SHP77 (cell line): Measurements from ENCODE around the gene NBPF3.
"Not testable (repeated sequence)": the region's sequence is repeated elsewhere in the genome, so short reads cannot be mapped to it uniquely, and the experiment has no call there.

ENCODE experiments used
- DNase-seq, 2 experiments: peaks; one replicate each; lab custom pipeline; 2025; lab: John Stamatoyannopoulos, UW

Gene NBPF3

DNA sequence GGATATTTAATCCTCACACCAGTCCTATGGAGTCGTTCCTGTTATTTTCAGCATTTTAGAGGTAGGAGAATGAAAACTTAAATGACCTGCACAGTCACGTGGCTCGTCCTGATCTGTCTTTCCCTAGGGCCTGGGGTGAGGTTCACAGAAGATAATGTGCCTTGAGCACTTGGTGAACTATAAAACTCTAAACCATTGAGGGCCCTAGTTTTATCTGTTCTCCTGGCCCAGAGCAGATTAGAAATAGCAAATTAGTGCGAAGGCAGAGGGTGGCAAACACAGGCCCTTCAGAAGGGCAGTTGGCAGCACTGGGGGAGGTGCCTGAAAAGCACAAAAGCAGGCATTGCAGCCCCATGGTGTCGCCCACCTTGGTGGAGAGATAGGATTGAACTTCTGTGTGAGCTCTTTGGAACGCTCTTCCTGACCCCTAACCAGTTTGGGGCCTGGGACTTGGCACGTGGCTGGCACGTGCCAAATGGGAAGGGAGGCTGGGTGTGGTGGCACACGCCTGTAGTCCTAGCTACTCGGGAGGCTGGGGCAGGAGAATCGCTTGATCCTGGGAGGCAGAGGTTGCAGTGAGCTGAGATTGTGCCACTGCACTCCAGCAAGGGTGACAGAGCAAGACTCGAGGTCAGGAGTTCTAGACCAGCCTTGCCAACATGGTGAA lies 1.2 kb upstream of the NBPF3 start:
- not testable (repeated sequence) for DNase-seq

GRCh38 chr1:21439345-21439720 lies 604 bp upstream of the NBPF3 start:
- DNase-seq: no peak

DNA sequence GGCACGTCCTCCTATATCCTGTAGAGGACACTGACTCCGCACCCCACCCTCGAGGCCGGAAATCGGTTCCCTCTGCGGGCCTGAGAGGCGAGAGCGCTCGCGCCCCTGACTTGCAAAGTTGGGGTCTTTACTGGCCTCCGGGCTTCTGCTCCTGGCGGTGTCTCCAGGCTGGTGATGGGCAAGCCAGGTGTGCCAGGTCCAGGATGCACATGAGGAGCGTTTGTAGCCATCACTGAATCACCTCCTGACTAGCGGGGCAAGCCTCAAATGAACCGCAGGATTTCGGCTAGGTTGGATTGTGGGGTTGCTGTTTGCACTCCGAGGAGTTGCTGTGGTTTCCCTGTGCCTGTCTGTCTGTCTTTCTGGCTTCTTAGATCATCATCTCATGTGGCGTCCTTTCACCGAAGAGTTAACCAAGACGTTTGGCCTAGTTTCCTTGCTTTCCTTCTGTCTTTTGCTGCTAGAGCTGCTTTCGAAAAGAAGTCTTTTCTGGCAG lies 741 bp downstream of the NBPF3 start:
- DNase-seq: not testable (repeated sequence)

DNA sequence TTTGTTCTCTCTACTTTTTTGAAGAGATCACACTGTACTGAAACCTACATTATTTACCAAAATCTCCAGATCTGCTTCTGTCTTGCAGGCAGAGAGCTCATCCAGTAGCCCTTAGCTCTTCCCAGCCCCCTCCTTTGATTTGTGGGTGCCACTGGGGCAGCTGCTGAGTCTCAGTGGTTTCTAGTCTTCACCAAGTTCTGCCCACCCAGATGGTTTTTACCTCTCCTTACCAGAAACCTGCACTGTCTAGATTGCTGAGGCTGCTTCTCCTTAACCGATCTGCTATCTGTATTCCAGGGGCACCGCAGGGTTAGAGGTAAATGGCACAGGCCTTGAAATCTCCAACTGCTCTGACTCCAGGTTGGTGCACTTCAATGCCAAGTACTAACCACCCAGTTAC lies 6.7 kb downstream of the NBPF3 start:
- not testable (repeated sequence) for DNase-seq

- DNase-seq: no peak
Measured at GRCh38 chr1:21447311-21447710, 7.4 kb downstream of the NBPF3 start.

- DNase-seq: no peak
Measured at GRCh38 chr1:21449906-21450305, 10.0 kb downstream of the NBPF3 start.

DNA sequence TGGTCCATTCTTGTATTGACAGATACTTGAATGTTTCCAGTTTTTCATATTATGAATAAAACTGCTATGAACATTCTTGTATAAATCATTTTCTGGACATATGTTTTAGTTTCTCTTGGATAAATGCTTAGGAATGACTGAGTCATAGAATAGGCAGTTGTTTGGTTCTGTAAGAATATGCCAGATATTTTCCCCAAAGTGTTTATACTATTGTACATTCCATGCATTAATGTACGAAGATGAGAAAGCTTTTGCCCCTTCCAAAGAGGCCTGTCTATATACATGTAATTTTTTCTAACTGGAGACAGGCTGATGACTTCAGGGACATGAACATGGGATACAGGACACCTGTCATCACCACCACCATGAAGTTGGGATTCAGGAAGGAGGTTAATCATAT lies 11.3 kb downstream of the NBPF3 start:
- DNase-seq: no peak

DNA sequence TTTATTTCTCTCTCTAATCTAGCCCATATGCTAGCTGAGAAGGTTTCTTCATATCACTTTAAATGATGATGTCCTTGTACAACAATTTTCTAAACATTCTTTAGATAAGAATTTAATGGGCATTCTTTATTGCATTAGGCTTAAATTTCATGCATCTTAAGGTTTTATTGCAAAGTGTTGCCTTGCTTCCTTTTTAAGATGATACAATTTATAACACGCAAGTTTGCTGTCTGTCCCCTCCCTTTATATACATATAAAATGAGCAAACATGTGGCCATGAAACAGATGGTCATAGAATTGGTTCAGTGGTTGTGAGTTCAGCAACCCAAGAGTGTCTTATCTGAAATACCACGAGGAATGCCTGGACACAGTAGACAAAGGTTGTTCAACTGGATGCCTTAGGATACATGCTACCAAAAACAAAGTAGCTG lies 12.1 kb downstream of the NBPF3 start:
- no peak for DNase-seq

GRCh38 chr1:21453964-21454614 lies 14.2 kb downstream of the NBPF3 start:
- DNase-seq: not testable (repeated sequence)

GRCh38 chr1:21454904-21455303 lies 15.0 kb downstream of the NBPF3 start:
- not testable (repeated sequence) for DNase-seq

- DNase-seq: no peak
Measured at GRCh38 chr1:21457654-21458053, 17.7 kb downstream of the NBPF3 start.

DNA sequence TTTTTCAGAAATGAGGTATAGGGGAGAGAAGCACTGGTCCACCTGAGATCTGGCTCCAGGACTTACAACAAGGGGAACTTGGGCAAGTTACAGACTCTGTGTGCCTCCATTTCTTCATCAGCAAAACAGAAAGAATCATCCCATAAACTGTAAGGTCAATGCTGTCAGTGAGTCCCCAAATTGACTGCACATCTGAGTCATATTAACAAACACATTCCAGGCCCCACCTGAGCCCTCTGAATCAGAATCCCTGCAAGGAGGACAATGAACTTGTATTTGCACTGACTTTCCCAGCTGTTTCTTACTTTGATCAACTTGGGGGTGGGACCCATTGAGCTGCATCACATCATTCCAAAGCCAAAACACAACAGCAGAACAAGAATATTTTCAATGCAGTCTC lies 25.2 kb downstream of the NBPF3 start:
- not testable (repeated sequence) for DNase-seq

DNA sequence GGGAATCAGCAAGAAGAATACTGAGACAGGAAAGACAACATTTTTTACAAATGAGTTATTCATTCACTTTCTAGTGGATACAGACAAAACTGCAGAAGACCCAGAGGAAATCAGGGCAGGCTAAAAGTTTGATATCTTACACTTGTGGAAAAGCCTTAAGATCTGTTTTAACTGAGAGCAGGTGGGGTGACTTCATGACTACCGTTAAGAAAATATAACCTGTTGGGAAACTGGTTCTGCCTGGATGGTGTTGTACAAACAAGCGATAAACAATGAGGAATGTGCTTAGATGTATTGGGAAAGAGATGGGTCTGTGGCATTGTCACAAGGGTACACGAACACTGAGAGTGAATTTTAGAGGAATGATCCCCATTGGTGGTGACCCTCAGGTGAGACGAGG lies 28.0 kb downstream of the NBPF3 start:
- DNase-seq: not testable (repeated sequence)

DNA sequence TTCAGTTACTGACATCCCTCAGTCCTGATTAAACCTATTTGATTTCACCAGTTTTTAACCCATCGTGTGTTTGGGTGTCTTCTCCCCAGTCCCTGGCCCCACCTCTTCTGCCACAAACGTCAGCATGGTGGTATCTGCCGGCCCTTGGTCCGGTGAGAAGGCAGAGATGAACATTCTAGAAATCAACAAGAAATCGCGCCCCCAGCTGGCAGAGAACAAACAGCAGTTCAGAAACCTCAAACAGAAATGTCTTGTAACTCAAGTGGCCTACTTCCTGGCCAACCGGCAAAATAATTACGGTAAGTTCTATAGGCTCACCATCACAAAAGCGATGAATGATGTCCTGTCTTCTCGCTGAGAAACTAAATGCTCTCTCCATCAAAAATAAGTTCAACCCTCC lies 28.7 kb downstream of the NBPF3 start:
- no peak for DNase-seq

DNA sequence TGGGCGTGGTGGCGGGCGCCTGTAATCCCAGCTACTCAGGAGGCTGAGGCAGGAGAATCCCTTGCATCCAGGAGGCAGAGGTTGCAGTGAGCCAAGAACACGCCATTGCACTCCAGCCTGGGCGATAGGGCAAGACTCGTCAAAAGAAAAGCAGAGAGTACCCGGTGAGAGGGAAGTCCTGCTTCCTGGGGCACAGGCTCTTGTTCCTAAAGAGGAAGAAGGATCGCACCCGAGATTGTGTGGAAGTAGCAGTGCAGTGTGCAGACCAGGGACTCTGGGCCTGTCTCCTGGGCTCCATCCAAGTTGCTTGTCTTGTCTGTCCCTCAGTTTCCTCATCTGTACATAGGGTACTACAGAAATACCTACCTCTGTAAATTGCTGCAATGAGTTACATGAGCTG lies 29.6 kb downstream of the NBPF3 start:
- DNase-seq: no peak

DNA sequence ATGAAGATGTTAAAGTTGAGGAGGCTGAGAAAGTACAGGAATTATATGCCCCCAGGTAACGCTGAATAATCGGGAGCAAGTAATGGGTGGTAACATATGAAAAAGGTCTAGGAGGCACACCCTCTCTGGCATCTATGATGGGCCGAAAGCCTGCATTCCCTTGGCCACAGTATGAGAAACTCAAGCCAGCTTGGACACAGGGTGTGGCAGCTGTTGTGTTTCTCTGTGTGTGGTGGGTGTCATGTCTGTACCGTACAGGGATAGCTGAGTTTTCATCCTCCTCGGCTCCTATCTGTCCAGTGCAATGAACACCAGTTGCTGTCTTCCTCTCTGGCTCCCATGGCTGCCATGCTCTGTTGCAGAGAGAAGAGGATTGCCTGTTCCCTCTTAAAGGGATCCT lies 32.9 kb downstream of the NBPF3 start:
- no peak for DNase-seq

- no peak for DNase-seq
Measured at GRCh38 chr1:21478356-21478755, 38.4 kb downstream of the NBPF3 start.

- DNase-seq: not testable (repeated sequence)
Measured at GRCh38 chr1:21483881-21484280, 43.9 kb downstream of the NBPF3 start.

DNA sequence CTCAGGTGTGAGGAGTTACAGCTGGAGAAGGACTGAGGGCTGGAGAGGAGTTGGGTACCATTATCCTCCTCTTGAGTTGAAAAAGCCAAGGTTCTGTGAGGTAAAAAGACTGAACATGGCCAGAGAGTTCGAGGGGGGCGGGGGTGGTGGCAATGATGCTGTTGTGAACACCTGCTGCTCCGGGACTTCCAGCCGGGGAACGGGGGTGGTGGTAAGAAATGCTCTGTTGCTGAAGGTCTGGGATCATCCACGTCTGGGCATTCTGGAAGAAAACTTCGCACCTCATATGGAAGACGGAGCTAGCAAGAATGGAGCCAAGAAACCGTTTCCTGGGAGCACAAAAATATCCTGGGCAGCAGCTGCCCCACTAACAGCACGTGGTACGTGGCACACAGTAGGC lies 49.2 kb downstream of the NBPF3 start:
- DNase-seq: no peak

DNA sequence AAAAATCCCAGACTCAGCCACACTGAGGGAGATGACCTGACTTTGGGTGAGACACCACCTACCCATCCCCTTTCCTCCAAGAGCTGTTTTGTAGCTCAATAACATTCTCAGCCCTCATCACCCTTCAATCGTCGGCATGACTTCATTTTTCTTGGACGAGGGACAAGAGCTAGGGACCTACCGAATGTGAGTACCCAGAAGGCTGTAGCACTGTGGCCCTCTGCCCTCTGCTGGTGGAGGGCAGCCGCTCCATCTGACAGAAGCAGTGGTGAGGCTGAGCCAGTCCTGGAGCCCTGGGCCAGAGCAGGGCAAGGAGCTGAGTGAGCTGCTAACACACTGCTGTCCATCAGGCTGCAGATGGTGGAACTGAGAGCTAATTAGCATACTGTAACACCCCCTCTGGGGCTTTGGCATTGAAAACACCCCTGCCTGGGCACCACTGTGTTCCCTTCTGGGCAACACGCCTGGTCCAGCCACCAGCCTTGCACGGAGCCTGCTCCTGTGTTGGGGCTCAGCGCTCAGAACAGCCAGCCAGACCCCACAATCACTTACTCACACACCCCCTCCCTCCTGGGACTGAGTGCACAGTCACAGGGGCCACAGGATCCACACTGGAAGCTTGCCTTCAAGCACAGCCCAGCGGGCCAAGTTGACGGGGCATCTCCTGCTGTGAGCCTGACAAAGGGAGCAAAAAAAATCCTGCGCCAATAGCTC lies 51.0 kb downstream of the NBPF3 start:
- DNase-seq: peak in 1 of 2 experiments; percentile 17

DNA sequence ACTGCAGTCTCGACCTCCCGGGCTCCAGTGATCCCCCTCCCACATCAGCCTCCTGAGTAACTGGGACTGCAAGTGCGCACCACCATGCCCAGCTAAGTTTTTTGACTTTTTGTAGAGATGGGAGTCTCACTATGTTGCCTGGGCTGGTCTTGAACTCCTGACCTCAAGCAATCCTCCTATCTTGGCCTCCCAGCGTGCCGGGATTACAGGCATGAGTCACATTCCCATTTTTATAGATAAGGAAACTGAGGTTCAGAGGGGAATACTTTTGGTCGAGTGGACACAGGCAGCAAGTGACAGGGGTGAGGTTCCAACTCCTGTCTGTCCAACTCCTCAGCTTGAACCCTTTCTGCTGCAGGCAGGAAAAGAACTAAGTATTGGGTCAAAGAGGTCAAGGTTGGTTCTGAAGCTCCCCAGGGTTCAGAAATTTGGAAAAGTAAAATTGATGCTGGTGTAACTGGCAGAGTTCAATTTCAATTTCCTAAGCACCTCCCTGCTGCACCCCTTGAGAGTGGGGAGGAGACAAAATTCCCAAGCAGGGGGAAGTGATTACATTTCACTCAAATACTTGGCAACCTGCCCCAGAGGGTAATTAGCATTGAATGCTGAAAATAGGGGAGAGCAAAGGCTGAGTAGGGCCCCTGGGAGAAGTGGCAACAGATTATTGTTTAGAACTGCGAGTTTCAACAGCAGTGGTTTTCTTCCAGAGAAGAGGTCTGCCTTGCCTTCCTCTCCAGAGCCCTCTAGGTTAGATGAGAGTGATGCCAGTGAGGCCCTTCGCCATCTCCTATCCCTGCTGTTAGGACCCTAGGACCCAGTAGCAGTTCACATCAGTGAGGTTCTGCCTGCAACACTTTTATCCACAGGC lies 51.8 kb downstream of the NBPF3 start:
- DNase-seq: no peak

- DNase-seq: no peak
Measured at GRCh38 chr1:21492356-21492625, 52.4 kb downstream of the NBPF3 start.
